LNCAP (cell line): ENCODE measurements around the gene THAP3.

ENCODE experiments used
- TF ChIP-seq, protein P1 (sequence below): fragments of 450-650 bp; IDR thresholded peaks from 2 replicates; pipeline ENCODE4 v1.5.1; 2017; ENCODE audit warnings: mild to moderate bottlenecking

THAP3 gene

DNA sequence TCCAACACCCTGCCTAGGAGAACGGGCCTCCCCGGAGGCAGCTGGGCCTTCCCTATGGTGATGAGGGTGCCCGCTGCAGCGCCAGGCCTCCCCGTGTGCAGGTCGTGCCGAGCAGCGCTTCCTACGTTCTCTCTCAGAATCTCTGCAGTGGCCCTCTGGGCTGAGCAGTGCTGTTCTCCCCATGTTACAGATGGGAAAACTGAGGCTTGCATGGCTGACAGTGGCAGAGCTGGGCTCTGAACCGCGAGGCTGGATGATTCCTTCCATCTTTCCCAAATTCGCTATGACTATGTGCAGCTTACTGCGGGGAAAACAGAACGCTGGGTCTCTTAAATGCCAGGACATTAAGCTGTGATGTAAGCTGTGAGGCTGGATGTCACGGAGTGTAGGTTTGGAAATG, 30.9 kb upstream of the THAP3 start:
- TF ChIP-seq, protein P1, sequence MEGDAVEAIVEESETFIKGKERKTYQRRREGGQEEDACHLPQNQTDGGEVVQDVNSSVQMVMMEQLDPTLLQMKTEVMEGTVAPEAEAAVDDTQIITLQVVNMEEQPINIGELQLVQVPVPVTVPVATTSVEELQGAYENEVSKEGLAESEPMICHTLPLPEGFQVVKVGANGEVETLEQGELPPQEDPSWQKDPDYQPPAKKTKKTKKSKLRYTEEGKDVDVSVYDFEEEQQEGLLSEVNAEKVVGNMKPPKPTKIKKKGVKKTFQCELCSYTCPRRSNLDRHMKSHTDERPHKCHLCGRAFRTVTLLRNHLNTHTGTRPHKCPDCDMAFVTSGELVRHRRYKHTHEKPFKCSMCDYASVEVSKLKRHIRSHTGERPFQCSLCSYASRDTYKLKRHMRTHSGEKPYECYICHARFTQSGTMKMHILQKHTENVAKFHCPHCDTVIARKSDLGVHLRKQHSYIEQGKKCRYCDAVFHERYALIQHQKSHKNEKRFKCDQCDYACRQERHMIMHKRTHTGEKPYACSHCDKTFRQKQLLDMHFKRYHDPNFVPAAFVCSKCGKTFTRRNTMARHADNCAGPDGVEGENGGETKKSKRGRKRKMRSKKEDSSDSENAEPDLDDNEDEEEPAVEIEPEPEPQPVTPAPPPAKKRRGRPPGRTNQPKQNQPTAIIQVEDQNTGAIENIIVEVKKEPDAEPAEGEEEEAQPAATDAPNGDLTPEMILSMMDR: no peak

DNA sequence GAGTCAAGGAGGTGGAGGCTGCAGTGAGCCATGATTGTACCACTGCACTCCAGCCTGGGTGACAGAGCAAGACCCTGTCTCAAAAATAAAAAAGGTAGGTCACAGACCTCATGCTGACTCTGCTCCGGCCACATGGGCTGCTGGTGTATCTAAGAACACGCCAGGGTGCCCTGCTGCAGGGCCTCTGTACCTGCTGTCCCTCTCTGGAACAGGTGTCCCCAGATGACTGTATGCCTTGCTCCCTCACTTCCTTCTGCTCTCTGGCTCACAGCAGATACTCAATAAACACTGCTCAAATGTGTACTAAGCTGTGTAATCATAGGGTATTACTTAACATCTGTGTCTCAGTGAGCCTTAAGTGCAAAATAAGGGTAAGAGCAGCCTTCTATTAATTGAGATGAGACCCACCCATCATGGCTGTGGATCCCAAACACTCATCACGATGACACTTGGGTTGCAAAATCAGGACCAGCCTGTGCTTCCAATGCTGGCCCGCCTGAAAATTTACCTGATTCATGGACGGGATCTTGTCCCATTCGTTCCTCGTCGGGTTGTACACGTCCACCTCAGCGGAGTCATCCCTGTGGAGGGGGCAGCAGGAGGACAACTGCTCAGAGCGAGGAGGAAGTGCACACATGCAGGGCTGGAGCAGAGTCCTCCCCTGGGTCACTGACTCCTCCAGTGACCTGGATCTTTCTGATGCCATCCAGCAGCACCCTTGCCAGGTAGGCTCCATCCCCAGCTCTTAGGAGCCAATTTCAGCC, 29.5 kb upstream of the THAP3 start:
- TF ChIP-seq, protein P1: no peak

DNA sequence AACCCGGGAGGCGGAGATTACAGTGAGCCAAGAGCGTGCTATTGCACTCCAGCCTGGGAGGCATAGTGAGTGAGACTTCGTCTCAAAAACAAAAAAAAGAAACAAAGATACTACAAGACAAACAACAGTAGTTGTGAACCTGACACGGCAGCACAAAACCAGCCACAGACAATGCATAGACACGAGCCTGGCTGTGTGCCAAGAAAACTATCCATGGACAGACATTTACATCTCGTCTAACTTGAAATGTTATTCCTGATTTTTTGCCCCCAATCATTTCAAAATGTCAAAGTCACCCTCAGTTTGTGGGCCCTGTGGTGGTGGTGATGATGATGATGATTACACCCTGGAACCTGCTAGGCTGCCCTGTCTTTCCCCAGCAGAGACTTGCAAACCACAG, 28.3 kb upstream of the THAP3 start:
- TF ChIP-seq, protein P1: no peak

DNA sequence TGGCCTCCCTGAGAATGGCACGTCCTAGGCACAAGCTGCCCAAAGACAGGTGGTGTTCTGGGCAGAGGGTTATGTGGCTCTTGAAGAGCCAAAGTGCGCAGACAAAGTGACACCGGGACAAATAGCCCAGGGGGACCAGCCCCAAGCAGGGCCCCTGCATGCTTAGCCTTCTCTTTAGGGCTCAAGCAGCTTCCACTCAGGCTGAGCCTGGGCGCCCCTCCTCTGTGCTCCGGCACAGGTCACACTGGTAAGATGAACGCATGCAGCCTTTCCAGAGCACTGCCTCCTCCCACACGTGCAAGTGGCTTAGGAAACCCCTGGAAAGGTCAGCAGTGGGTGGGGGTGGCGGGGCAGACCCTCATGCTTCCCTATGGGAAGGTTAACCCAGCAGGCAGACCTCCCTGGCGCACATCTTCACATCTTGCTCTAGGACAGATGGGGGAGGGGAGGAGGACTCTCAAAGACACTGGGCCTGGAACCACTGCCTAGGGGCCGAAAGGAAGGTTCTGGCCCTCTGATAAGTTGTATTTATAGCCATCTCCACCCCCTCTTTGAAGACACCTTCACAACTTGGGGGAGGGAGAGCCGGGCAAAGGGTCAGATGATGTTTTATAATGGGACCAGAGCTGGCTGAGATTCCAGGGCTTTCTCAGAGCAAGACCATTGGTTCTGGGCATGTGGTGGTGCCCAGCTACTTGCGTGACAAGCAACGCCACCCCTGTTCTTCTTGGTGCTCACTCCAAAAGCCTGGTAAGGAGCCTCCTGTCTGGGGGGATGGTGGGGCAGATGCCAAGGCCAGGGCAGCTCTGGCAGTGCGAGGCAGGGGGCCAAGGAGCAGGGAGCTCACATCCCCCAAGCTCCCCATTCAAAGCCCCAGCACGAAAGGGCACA, 27.5 kb upstream of the THAP3 start:
- TF ChIP-seq, protein P1: no peak

DNA sequence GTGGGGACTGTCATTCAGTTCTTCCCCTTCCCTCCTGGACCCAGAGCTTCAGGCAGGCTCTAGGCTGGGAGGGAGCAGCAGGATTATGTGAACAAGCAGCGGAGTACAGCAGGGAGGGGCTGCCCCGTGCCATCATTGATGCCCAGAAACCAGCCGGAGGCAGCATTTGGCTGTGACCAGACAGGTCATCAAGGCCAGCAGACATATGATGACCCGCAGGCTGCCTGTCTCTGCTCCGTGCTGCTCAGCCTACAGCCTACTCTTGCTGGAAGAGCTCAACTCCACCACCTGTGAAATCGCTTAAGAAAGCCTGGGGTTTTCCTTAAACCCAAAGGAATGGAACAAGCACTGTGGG, 26.9 kb upstream of the THAP3 start:
- TF ChIP-seq, protein P1: no peak

DNA sequence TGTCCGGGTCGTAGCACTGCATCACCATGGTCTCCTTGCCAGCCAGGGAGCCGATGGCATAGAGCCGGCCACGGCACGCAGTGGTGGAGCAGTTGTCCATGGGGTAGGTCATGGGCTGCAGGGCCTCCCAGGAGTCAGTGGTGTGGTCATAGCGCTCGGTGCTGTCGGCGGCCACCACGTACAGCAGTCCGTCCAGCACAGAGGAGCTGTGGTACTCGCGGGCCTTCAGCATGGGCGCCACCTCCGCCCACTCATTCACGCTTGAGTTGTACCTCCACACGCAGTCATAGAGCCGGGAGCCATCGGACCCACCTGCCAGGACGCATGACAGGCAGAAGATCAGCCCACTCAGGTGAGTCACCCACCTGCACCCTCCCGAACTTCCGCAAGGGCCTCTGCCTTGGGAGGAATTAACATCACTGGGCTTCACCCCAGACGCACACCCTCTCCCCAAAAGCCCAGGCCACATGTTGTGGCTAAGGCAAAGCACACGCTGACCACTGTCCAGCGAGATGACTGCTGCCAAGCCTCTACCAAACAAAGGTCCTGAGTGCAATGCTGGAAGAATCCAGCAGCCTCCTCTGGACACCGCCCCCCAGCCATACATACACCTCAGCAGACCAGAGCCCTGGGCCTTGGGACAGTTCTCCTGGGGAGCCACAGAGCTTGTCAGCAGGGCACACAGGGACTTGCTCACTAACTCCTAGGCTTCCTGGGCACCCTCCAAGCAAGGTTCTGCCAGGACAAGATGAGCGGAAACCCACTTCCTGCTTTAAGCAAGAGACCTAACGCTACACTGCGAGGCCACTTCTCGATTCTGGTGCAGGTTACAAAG, 25.3 kb upstream of the THAP3 start:
- TF ChIP-seq, protein P1: no peak

DNA sequence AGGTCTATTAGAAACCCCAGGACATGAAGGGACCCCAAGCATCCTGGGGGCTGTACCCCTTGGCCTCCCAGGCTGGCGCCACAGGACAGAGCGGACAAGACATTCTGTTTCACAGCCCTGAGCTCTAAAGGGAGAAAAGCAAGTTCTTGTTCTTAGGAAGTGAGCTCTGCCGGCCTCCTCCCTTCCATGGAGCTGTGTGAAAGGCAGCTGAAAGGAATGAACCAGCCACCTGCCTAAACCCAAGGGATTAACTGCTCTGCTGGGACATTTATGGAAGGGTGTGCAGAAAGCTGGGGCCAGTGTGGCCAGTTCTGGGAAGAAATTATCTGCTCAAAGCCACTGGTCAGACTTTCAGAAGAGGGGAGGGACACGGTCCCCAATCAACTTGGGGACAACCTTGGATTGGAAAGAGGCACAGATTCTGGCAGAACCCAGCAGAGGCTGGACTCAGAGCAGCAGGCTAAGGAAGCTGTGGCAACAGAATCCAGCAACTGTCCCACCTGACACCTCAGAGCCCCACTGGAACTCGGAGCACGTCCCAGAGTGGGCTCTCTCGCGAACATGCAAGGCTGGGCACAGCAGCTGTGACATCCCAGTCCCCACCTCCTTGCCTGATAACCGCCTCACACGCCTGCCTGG, 24.1 kb upstream of the THAP3 start:
- TF ChIP-seq, protein P1: no peak
